GM13976 (cell line): ENCODE results near the gene GLCCI1.

ENCODE experiments used
- DNase-seq: peaks from one replicate; pipeline ENCODE4 v3.0.0; 2012; ENCODE audit warnings: low spot score
- CTCF ChIP-seq: IDR thresholded peaks from 2 replicates; pipeline ENCODE4 v1.5.1; 2012; ENCODE audit warnings: borderline replicate concordance, mild to moderate bottlenecking; ENCODE audit not compliant: insufficient read depth; ENCODE audit errors: extremely low read depth, missing control alignments, control extremely low read depth
- in situ Hi-C: fragments of 300-500 bp; cut with MboI; formaldehyde crosslinking; loops from one replicate; pipeline ENCODE4 v1.12.0; 2022; ENCODE audit warnings: low sequenced_read_pairs, mixed read lengths, inconsistent platforms; ENCODE audit not compliant: unreplicated experiment

The GLCCI1 gene

GRCh38 chr7:7971308-7972040 is 2.9 kb downstream of the GLCCI1 start:
- in situ Hi-C loops: loop anchor here (10.0 kb wide), 2 partner anchors 153 to 213 kb away; no protein-coding TSS in a partner anchor
- DNase-seq: no peak
- no peak for TF ChIP-seq CTCF

GRCh38 chr7:7972128-7972527 is 3.5 kb downstream of the GLCCI1 start:
- no peak for DNase-seq
- TF ChIP-seq CTCF: no peak
- in situ Hi-C loops: loop anchor here (10.0 kb wide), 2 partner anchors 153 to 213 kb away; no protein-coding TSS in a partner anchor

- no peak for TF ChIP-seq CTCF
- in situ Hi-C loops: loop anchor here (10.0 kb wide), 2 partner anchors 152 to 212 kb away; no protein-coding TSS in a partner anchor
- no peak for DNase-seq
Measured at GRCh38 chr7:7972922-7973594, 4.5 kb downstream of the GLCCI1 start.

- no peak for TF ChIP-seq CTCF
- in situ Hi-C loops: loop anchor here (10.0 kb wide), 2 partner anchors 148 to 208 kb away; no protein-coding TSS in a partner anchor
- DNase-seq: no peak
Measured at GRCh38 chr7:7976677-7977076, 8.1 kb downstream of the GLCCI1 start.

GRCh38 chr7:7977774-7978173 is 9.2 kb downstream of the GLCCI1 start:
- in situ Hi-C loops: loop anchor here (10.0 kb wide), 2 partner anchors 147 to 207 kb away; no protein-coding TSS in a partner anchor
- TF ChIP-seq CTCF: no peak
- DNase-seq: no peak

- no peak for TF ChIP-seq CTCF
- DNase-seq: no peak
- in situ Hi-C loops: loop anchor here (10.0 kb wide), 2 partner anchors 146 to 206 kb away; no protein-coding TSS in a partner anchor
Measured at GRCh38 chr7:7978860-7979259, 10.3 kb downstream of the GLCCI1 start.
